K562 (cell line): ENCODE measurements around the gene UBE3B. TPM values are rescaled to one million over a fixed set of nuclear protein-coding genes. Genes with fewer than 3 reads are reported as not detected.

Experiments used
- ATAC-seq: fragments of 200-7000 bp; cut with Tn5 transposase; 3 replicates; pipeline ENCODE4 v1.9.1; 2020; ENCODE audit warnings: moderate library complexity
- BruUV-seq: library from RNA; stranded (reverse); fragments of 400-500 nt; replicated peaks from 2 replicates; lab custom pipeline; 2021; lab: Mats Ljungman, UMichigan
- CTCF ChIA-PET: fragments of 300-600 bp; formaldehyde crosslinking; extraction: SDS; loops from one replicate; lab custom pipeline; 2021; ENCODE audit warnings: low intra/inter-chr PET ratio; lab: Yijun Ruan, JAX
- POLR2A ChIA-PET: fragments of 300-600, 350-650 bp; sonication (Branson Sonifier 250); formaldehyde crosslinking; extraction: SDS; loops from one replicate; lab custom pipeline; 2021; ENCODE audit warnings: antibody characterized with exemption, inconsistent platforms; lab: Yijun Ruan, JAX
- DNase-seq, 4 experiments: peaks; one replicate each; pipeline versions ENCODE4 v3.0.0 to v3.0.0-alpha.2; 2011 to 2018; ENCODE audit warnings: low spot score in 3 of 4, mixed read lengths in 3 of 4; ENCODE audit errors: extremely low read depth in 1 of 4
- FAIRE-seq: peaks from 2 replicates; lab custom pipeline; 2011; peaks lifted over from hg19 to GRCh38; lab: Jason Lieb, UNC
- H2AFZ ChIP-seq: 2 replicates; pipeline ENCODE4 v1.6.0; 2011; ENCODE audit warnings: low read depth, low read length, control low read depth, inconsistent platforms
- H3K27ac ChIP-seq: fragments of 200-600 bp; 3 replicates; pipeline ENCODE4 v1.8.0; 2011; ENCODE audit warnings: low read depth, mild to moderate bottlenecking, control low read depth, inconsistent platforms, low read length, moderate library complexity, mixed read lengths; ENCODE audit errors: extremely low read depth
- H3K27me3 ChIP-seq, 2 experiments: fragments of 300-600 bp in 1 of 2; 2 replicates in 1 of 2; 3 replicates in 1 of 2; pipeline versions ENCODE4 v1.6.0 to v1.8.0; 2011; ENCODE audit warnings: inconsistent platforms in 2 of 2, low read length in 2 of 2, mild to moderate bottlenecking in 1 of 2, mixed read lengths in 1 of 2, moderate library complexity in 1 of 2; ENCODE audit not compliant: control insufficient read depth in 2 of 2, insufficient read depth in 2 of 2
- H3K36me3 ChIP-seq: fragments of 300-600 bp; 3 replicates; pipeline ENCODE4 v1.8.0; 2011; ENCODE audit warnings: mild to moderate bottlenecking, low read length, inconsistent platforms; ENCODE audit not compliant: control insufficient read depth, insufficient read depth
- H3K4me1 ChIP-seq, 2 experiments: fragments of 200-600 bp in 1 of 2; replicated peaks in 1 of 2; 2 replicates in 1 of 2; 3 replicates in 1 of 2; pipeline versions ENCODE4 v1.5.1 to v1.8.0; 2011; ENCODE audit warnings: inconsistent platforms in 2 of 2, low read length in 2 of 2, mild to moderate bottlenecking in 1 of 2, mixed read lengths in 1 of 2, moderate library complexity in 1 of 2; ENCODE audit not compliant: control insufficient read depth in 2 of 2, insufficient read depth in 2 of 2
- H3K4me2 ChIP-seq: 2 replicates; pipeline ENCODE4 v1.6.1; 2011; ENCODE audit warnings: low read length, control low read depth, inconsistent platforms, mixed read lengths; ENCODE audit not compliant: insufficient read depth
- H3K4me3 ChIP-seq: fragments of 200-600 bp; sonication (generic), shearing (Covaris generic); 2 replicates; pipeline ENCODE4 v1.5.1; 2016; ENCODE audit warnings: control low read depth, inconsistent platforms
- H3K79me2 ChIP-seq: fragments of 200-600 bp; 3 replicates; pipeline ENCODE4 v1.8.0; 2011; ENCODE audit warnings: low read length, inconsistent platforms; ENCODE audit not compliant: control insufficient read depth, insufficient read depth
- H3K9ac ChIP-seq, 2 experiments: 2 replicates each; pipeline versions ENCODE4 v1.6.0 to v1.6.1; 2011; ENCODE audit warnings: low read depth in 2 of 2, low read length in 2 of 2, control low read depth in 1 of 2, inconsistent platforms in 1 of 2, mild to moderate bottlenecking in 1 of 2, mixed read lengths in 1 of 2; ENCODE audit not compliant: insufficient read depth in 1 of 2
- H3K9me1 ChIP-seq: one replicate; pipeline ENCODE4 v1.6.0; 2011; ENCODE audit warnings: inconsistent platforms, mild to moderate bottlenecking, low read length, moderate library complexity; ENCODE audit not compliant: control insufficient read depth, insufficient read depth
- H3K9me3 ChIP-seq: replicated peaks from 2 replicates; pipeline ENCODE4 v1.5.1; 2011; ENCODE audit warnings: low read depth, low read length, inconsistent platforms; ENCODE audit not compliant: control insufficient read depth, insufficient read depth
- H4K20me1 ChIP-seq: replicated peaks from 2 replicates; pipeline ENCODE4 v1.6.1; 2011; ENCODE audit warnings: low read length, inconsistent platforms, mixed read lengths; ENCODE audit not compliant: control insufficient read depth, insufficient read depth
- CHD2 ChIP-seq: IDR thresholded peaks from 2 replicates; pipeline ENCODE4 v1.6.1; 2011; ENCODE audit warnings: low read depth, low read length
- CTCFL ChIP-seq: IDR thresholded peaks from 2 replicates; pipeline ENCODE4 v1.6.1; 2011; ENCODE audit warnings: borderline replicate concordance, low read depth, mild to moderate bottlenecking, moderate library complexity, low read length; ENCODE audit not compliant: insufficient read depth, poor library complexity, severe bottlenecking
- CUX1 ChIP-seq: fragments of 200-800 bp; sonication (Bioruptor generic); IDR thresholded peaks from 2 replicates; pipeline ENCODE4 v1.6.1; 2016; ENCODE audit warnings: missing genetic modification characterization, missing compliant biosample characterization
- FOXP4 ChIP-seq: sonication (generic); formaldehyde crosslinking; IDR thresholded peaks from 2 replicates; pipeline ENCODE4 v1.8.0; 2022; ENCODE audit warnings: mild to moderate bottlenecking, missing genetic modification reagents, borderline replicate concordance
- HNRNPK ChIP-seq: fragments of 200-400 bp; formaldehyde crosslinking; IDR thresholded peaks from one replicate; pipeline ENCODE4 v1.6.1; 2018; ENCODE audit warnings: mild to moderate bottlenecking, low read depth, low read length; ENCODE audit not compliant: poor library complexity, severe bottlenecking
- MCM5 ChIP-seq: fragments of 450-650 bp; IDR thresholded peaks from 2 replicates; pipeline ENCODE4 v1.6.1; 2016; ENCODE audit warnings: low read depth
- NCOA6 ChIP-seq: fragments of 450-650 bp; IDR thresholded peaks from 2 replicates; pipeline ENCODE4 v1.6.1; 2017; ENCODE audit warnings: mild to moderate bottlenecking
- NELFE ChIP-seq: IDR thresholded peaks from 2 replicates; pipeline ENCODE4 v1.6.1; 2011; ENCODE audit warnings: mild to moderate bottlenecking; ENCODE audit not compliant: insufficient read depth, insufficient read length
- TBP ChIP-seq: optimal IDR thresholded peaks from 2 replicates; pipeline ENCODE3; 2011; ENCODE audit warnings: low read depth, low read length, improper control_type of control experiment
- WGBS: fragments of 100-300 bp; shearing (Covaris generic); methylation state at CpG from one replicate; pipeline ENCODE4 v1.1.6; 2016; ENCODE audit warnings: low coverage, mixed read lengths; ENCODE audit not compliant: insufficient coverage; ENCODE audit errors: missing lambda C conversion rate; 5-methylcytosine and 5-hydroxymethylcytosine counted together
- in situ Hi-C: fragments of 300-500 bp; cut with MboI; formaldehyde crosslinking; loops from 4 replicates; pipeline ENCODE4 v1.15.0; 2018; ENCODE audit warnings: inconsistent platforms, mixed read lengths
- intact Hi-C: fragments of 100-400 bp; cut with micrococcal nuclease; formaldehyde crosslinking; loops from 2 replicates; pipeline ENCODE4 v1.14.2; 2022
- polyA plus RNA-seq, 8 experiments: library from polyadenylated mRNA; depleted of rRNA in 4 of 8; stranded (reverse) in 5 of 8; unstranded in 3 of 8; fragments of >200 nt; fragmentation: Nextera tagmentation in 2 of 8; fragmentation: Illumina TruSeq in 1 of 8; extraction: Ambion mirVana in 2 of 8; extraction: Trizol in 1 of 8; gene quantifications; 2 replicates each; pipeline versions ENCODE4 v1.2.1 to v1.2.3, GENCODE V29; 2011 to 2014; ENCODE audit warnings: inconsistent platforms in 1 of 8, missing spikeins in 1 of 8
- total RNA-seq, 7 experiments: library from RNA; depleted of rRNA in 6 of 7; stranded (reverse); fragments of >200 nt in 6 of 7; fragmentation: Illumina TruSeq in 2 of 7; extraction: Trizol in 2 of 7; gene quantifications; 2 replicates each; pipeline versions ENCODE4 v1.2.1 to v1.2.3, GENCODE V29; 2011 to 2021; ENCODE audit warnings: low replicate concordance in 1 of 7
- TF ChIP-seq, protein P1 (sequence below): fragments of 450-650 bp; IDR thresholded peaks from one replicate; pipeline ENCODE4 v1.6.1; 2018; ENCODE audit warnings: mild to moderate bottlenecking, moderate library complexity; ENCODE audit not compliant: partially characterized antibody

The UBE3B gene
- total and polyA plus RNA-seq, 9 of the 15 experiments (the other 6 are each of a cell fraction or from before 2014, with no cell fraction given) = 7.6 to 23.6 (median 15.5) TPM

DNA sequence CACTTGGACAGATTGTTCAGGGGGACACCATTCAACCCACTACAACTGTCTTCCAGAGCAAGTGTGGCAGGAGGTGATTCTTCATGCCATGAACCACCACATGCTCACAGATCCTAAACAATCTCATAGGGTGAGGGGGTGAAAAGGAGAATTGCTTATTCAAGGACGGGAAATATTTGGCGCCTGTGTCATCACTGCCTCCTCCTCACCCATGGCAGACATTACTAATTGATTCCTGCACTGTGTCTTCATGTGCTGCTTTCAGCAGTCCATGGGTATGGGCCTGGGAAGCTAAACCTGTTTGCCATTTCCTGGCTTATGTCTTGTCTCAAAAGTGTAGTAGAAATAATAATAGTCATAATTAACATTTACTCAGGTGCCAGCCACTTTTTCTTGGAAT, 64.6 kb downstream of the UBE3B start:
- Histone ChIP-seq H3K36me3 (no peaks in the 10 kb centered on the region), H3K9me1 (no peaks in the 10 kb centered on the region), H3K27ac (no peak overlapping the region), H3K4me2 (no peak overlapping the region), H3K79me2 (no peaks in the 10 kb centered on the region), H4K20me1 (peaks cover 8% of the 10 kb centered on the region; the same call in 1 of the 2 replicates), H3K4me1 (no peaks in the 10 kb centered on the region; a peak in 1 of 5 replicates), H3K9me3 (peaks cover 3% of the 10 kb centered on the region; the same call in 1 of the 2 replicates), H3K27me3 (peaks cover 48 to 94% of the 10 kb centered on the region in 2 experiments), H3K9ac (no peak overlapping the region), H2AFZ (no peak overlapping the region), H3K4me3 (no peak overlapping the region)
- 0% methylated on average over 2 of the region's 2 CpGs for WGBS
- CTCF ChIA-PET = no interaction called here
- no peak for FAIRE-seq
- in situ Hi-C loops = no loop called here
- intact Hi-C loops = no loop called here
- ATAC-seq = peak; percentile 31; the same call in 2 of the 3 replicates
- BruUV-seq = no TSS peak
- no peak for DNase-seq
- POLR2A ChIA-PET = interaction anchor here (0.6 kb wide), 1 partner anchor 11 kb away, joined by 4 read pairs; no protein-coding TSS in a partner anchor
- TF ChIP-seq, protein P1, sequence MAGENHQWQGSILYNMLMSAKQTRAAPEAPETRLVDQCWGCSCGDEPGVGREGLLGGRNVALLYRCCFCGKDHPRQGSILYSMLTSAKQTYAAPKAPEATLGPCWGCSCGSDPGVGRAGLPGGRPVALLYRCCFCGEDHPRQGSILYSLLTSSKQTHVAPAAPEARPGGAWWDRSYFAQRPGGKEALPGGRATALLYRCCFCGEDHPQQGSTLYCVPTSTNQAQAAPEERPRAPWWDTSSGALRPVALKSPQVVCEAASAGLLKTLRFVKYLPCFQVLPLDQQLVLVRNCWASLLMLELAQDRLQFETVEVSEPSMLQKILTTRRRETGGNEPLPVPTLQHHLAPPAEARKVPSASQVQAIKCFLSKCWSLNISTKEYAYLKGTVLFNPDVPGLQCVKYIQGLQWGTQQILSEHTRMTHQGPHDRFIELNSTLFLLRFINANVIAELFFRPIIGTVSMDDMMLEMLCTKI = no peak
- no peak for TF ChIP-seq CHD2
- TF ChIP-seq NELFE = no peak
- TF ChIP-seq CTCFL = no peak
- TF ChIP-seq NCOA6 = no peak
- no peak for TF ChIP-seq HNRNPK
- no peak for TF ChIP-seq MCM5
- TF ChIP-seq TBP = no peak
- TF ChIP-seq FOXP4 (CRISPR knock-in tag) = no peak
- no peak for TF ChIP-seq CUX1 (CRISPR knock-in tag)
